Left lung (tissue), 10 donors: ENCODE results near the gene FAM107B. TPM values are rescaled to one million over a fixed set of nuclear protein-coding genes. Genes with fewer than 3 reads are reported as not detected.
"Not testable (repeated sequence)": the region's sequence is repeated elsewhere in the genome, so short reads cannot be mapped to it uniquely, and the experiment has no call there.

Experiments
- ATAC-seq: fragments of 200-7000 bp; cut with Tn5 transposase; one replicate; pipeline ENCODE4 v1.9.1; 2020; ENCODE audit warnings: moderate library complexity
- DNase-seq, 4 donors: peaks; one replicate each; pipeline ENCODE4 v3.0.0-alpha.2; 2013 to 2020
- H3K27ac ChIP-seq, 2 donors: fragments of 200-600 bp; sonication (generic) in 1 of 2; one replicate each; pipeline versions ENCODE4 v1.5.0 to v1.8.0; 2020 to 2021
- H3K27me3 ChIP-seq, 2 donors: fragments of 200-600 bp; sonication (generic) in 1 of 2; one replicate each; pipeline versions ENCODE4 v1.5.0 to v1.8.0; 2020 to 2021
- H3K36me3 ChIP-seq, 2 donors: fragments of 200-600 bp; sonication (generic) in 1 of 2; one replicate each; pipeline versions ENCODE4 v1.5.0 to v1.8.0; 2020 to 2021
- H3K4me1 ChIP-seq, 2 donors: fragments of 200-600 bp; one replicate each; pipeline ENCODE4 v1.8.0; 2021
- H3K4me3 ChIP-seq, 2 donors: fragments of 200-600 bp; sonication (generic) in 1 of 2; one replicate each; pipeline versions ENCODE4 v1.5.0 to v1.8.0; 2020 to 2021; ENCODE audit warnings: mild to moderate bottlenecking in 1 of 2
- H3K9me3 ChIP-seq, 2 donors: fragments of 200-600 bp; sonication (generic) in 1 of 2; one replicate each; pipeline versions ENCODE4 v1.5.0 to v1.8.0; 2020 to 2021
- intact Hi-C, 2 donors: fragments of 100-400 bp; cut with DNase I; formaldehyde crosslinking; loops; one replicate each; pipeline versions ENCODE4 v1.11.2 to v1.14.2; 2022
- polyA plus RNA-seq, 6 donors: library from polyadenylated mRNA; unstranded; fragments of 120-200 nt; gene quantifications; one replicate each; pipeline ENCODE4 v1.2.1, GENCODE V29; 2013; ENCODE audit not compliant: insufficient read length in 6 of 6
- total RNA-seq, 2 donors: library from RNA; stranded (reverse); fragmentation: NEBNext Ultra II Directional; extraction: Animal tissue kit (Norgen Biotek cat#: 25700); gene quantifications; one replicate each; pipeline ENCODE4 v1.2.1, GENCODE V29; 2021
- TF ChIP-seq, protein P1 (sequence below), 2 donors: fragments of 200-600 bp; sonication (generic) in 1 of 2; IDR thresholded peaks; one replicate each; pipeline versions ENCODE4 v1.5.0 to v1.8.0; 2021; ENCODE audit warnings: antibody characterized with exemption in 2 of 2
- donor health status: DM: no; HTN: yes; CAD: no.
- donor health status: DM: no; HTN: no; CAD: no.

Gene FAM107B
- total and polyA plus RNA-seq, 8 donors: 66.2 to 93.6 (median 83.0) TPM

DNA sequence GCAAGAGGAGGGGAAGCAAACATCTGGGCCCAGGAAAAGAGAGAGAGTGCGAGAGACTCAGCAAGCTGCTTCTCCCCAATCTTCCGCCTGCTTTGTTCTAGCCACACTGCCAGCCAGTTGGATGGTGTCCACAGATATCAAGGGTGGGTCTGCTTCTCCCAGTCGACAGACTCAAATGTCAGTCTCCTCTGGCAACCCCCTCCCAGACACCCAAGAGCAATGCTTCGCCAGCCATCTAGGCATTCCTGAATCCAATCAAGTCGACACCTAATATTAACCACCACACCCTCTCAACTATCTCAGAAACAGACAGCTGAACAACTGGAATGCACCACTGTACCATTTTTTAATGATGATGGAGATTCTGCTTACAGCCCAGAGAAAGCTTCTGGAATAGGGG, 57.1 kb downstream of the FAM107B start:
- DNase-seq (no peak), ATAC-seq (no peak)
- Histone ChIP-seq H3K27me3 (no peaks in the 10 kb centered on the region), H3K9me3 (no peaks in the 10 kb centered on the region), H3K27ac (no peak overlapping the region), H3K36me3 (no peaks in the 10 kb centered on the region), H3K4me1 (no peaks in the 10 kb centered on the region), H3K4me3 (no peak overlapping the region)
- intact Hi-C loops: no loop called here
- TF ChIP-seq, protein P1, sequence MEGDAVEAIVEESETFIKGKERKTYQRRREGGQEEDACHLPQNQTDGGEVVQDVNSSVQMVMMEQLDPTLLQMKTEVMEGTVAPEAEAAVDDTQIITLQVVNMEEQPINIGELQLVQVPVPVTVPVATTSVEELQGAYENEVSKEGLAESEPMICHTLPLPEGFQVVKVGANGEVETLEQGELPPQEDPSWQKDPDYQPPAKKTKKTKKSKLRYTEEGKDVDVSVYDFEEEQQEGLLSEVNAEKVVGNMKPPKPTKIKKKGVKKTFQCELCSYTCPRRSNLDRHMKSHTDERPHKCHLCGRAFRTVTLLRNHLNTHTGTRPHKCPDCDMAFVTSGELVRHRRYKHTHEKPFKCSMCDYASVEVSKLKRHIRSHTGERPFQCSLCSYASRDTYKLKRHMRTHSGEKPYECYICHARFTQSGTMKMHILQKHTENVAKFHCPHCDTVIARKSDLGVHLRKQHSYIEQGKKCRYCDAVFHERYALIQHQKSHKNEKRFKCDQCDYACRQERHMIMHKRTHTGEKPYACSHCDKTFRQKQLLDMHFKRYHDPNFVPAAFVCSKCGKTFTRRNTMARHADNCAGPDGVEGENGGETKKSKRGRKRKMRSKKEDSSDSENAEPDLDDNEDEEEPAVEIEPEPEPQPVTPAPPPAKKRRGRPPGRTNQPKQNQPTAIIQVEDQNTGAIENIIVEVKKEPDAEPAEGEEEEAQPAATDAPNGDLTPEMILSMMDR (IDR thresholded peaks at IDR 0.05): no peak

- Histone ChIP-seq H3K4me3 (no peak overlapping the region), H3K27ac (no peak overlapping the region), H3K27me3 (no peaks in the 10 kb centered on the region), H3K36me3 (no peaks in the 10 kb centered on the region), H3K4me1 (no peaks in the 10 kb centered on the region), H3K9me3 (no peaks in the 10 kb centered on the region)
- DNase-seq: no peak
- intact Hi-C loops: no loop called here
- TF ChIP-seq, protein P1 (IDR thresholded peaks at IDR 0.05): no peak
- ATAC-seq: no peak
Observed at GRCh38 chr10:14712991-14713424, 61.7 kb downstream of the FAM107B start.

DNA sequence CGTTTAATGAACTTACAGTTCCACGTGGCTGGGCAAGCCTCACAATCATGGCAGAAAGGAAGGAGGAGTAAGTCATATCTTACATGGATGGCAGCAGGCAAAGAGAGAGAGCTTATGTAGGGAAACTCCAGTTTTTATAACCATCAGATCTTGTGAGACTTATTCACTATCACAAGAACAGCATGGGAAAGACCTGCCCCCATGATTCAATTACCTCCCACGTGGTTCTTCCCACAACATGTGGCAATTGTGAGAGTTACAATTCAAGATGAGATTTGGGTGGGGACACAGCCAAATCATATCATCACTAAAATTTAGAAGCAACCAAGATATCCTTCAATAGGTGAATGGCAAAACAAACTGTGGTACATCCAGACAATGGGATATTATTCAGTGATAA, 65.4 kb downstream of the FAM107B start:
- not testable (repeated sequence) for H3K27me3 ChIP-seq

DNA sequence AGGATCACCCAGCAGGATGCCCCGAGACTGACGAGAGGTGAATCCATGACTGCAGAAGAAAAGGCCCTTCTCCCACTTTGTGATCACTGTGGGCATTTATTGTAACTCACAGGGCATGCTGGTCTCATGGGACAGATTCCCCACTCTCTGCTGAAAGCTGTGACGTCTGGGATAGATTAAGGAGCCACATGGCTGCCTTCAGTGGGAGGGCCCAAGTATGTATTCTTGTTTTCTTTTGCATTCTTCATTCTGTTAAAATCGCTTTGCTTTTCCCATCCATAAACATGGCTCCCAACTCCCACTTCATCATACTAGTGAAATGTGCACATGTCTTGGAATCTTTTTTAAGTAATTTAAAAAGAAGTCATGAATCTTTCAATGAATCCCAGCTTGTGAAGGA, 67.2 kb downstream of the FAM107B start:
- Histone ChIP-seq H3K9me3 (no peaks in the 10 kb centered on the region), H3K27ac (no peak overlapping the region), H3K4me1 (peaks cover 0 to 9% of the 10 kb centered on the region in 2 donors), H3K27me3 (no peaks in the 10 kb centered on the region), H3K36me3 (no peaks in the 10 kb centered on the region), H3K4me3 (no peak overlapping the region)
- intact Hi-C loops: no loop called here
- TF ChIP-seq, protein P1 (IDR thresholded peaks at IDR 0.05): no peak
- DNase-seq (no peak), ATAC-seq (no peak)

More for the DNA sequence above, 65.4 kb downstream of the FAM107B start:
- intact Hi-C loops, DNase-seq, H3K4me1 ChIP-seq, H3K4me3 ChIP-seq, H3K9me3 ChIP-seq, ATAC-seq, H3K36me3 ChIP-seq, H3K27ac ChIP-seq: not testable (repeated sequence)

- Histone ChIP-seq H3K9me3 (no peaks in the 10 kb centered on the region), H3K27me3 (no peaks in the 10 kb centered on the region)
Observed at GRCh38 chr10:14705548-14706230, 69.0 kb downstream of the FAM107B start.

More at GRCh38 chr10:14705548-14706230, 69.0 kb downstream of the FAM107B start:
- no peak for DNase-seq
- Histone ChIP-seq H3K4me1 (peaks cover 0 to 9% of the 10 kb centered on the region in 2 donors), H3K27ac (no peak overlapping the region), H3K36me3 (no peaks in the 10 kb centered on the region), H3K4me3 (no peak overlapping the region)
- intact Hi-C loops: no loop called here
- TF ChIP-seq, protein P1 (IDR thresholded peaks at IDR 0.05): no peak
- no peak for ATAC-seq
